Measurements from ENCODE around the gene LIN9.

Gene LIN9

DNA sequence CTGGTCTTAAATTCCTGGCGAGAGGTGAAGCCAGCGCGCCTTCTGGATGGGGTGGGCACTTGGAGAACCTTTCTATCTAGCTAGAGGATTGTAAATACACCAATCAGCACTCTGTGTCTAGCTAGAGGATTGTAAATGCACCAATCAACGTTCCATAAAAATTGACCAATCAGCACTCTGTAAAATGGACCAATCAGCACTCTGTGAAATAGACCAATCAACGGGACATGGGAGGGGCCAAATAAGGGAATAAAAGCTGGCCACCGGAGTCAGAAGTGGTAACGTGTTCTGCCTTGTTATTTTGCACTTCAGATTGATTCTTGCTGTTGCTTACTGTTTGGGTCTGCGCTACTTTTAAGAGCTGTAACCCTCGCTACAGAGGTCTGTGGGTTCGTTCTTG, 12.0 kb upstream of the LIN9 start:
- no peak for DNase-seq

GRCh38 chr1:226318471-226318870, 9.5 kb upstream of the LIN9 start:
- no peak for DNase-seq

GRCh38 chr1:226314055-226314454, 5.1 kb upstream of the LIN9 start:
- DNase-seq: no peak

- no peak for DNase-seq
These were observed 3.1 kb upstream of the LIN9 start for GRCh38 chr1:226312065-226312464.

DNA sequence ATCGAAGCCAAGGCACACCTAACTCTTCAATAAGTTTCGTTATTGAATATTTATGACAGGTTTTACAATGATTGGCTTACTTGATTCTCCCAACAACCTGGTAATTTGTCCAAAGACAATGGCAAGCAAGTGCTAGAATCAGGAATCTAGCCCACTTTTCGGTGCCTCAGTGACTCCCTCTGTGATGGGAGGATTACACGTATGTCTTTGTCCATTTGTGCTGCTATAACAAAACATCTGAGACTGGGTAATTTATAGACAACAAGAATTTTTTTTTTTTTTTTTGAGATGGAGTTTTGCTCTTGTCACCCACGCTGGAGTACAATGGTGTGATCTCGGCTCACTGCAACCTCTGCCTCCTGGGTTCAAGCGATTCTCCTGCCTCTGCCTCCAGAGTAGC, 2.4 kb upstream of the LIN9 start:
- no peak for DNase-seq

DNA sequence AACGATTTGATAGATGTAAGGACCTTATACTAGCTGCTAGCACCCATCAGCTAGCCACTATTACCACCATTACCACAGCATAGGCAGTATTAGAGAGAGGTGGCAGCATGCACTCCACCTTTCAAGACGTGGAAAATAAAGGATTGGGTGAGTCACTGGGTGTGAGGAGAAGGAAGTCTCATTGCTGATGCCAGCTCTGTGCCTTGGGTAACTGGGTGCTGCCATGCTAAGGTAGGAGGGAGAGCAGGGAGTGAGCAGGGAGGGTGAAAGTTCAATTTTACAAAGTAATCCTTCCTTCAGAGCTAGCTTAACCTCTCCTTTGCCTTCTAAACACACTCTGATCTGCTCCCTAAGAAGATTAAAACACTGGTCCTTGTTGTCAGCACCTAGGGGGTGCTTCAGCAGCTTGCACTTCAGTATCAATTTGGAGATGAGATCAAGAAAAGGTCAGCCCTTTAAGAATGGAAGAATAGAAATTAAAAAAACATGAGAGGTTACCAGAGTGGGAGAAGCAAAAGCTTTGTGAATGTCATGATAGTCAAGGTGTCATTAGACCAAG, 1.8 kb upstream of the LIN9 start:
- no peak for DNase-seq

DNA sequence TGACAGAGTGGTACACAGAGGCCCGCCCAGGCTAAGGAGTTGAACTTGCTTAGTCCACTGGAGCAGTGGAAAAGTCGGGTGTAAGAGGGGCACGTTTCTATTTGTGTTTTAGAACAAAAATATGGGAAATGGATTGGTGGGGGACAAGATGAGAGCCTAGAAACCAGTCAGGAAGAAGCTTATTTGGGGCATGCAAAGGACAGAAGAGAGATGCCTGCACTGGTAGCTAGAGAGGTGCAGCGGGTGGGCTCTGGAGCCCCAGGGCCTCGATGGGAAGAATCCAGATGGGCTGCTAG, 1.2 kb upstream of the LIN9 start:
- no peak for DNase-seq

- DNase-seq: peak; percentile 14
These were observed 657 bp upstream of the LIN9 start for GRCh38 chr1:226309398-226310244.

DNA sequence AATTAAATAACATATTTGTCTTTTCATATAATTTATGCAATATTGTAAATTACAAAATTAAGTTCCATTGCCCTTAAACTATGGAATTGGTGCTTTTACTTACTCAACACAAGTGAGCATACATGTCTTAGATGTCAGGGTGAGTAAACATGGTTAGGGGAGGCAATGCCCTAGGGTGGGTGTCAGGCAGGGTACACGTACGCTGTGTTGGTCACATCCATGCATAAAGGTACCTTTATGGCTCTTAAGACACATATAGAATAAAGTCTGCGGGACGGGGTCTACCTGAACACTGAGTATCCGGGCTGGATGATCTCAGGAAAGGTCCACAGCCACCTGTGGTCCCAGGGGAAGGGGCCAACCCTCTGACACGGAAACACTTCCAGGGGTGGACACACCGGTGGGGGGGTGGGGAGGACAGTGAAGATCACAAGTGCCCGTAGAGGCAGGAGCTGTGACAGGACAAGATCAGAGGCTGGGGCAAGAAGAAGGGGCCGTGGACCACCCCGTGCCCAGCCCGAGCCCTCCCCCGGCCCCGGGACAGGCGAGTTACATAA, 720 bp downstream of the LIN9 start:
- peak; percentile 1 for DNase-seq

DNA sequence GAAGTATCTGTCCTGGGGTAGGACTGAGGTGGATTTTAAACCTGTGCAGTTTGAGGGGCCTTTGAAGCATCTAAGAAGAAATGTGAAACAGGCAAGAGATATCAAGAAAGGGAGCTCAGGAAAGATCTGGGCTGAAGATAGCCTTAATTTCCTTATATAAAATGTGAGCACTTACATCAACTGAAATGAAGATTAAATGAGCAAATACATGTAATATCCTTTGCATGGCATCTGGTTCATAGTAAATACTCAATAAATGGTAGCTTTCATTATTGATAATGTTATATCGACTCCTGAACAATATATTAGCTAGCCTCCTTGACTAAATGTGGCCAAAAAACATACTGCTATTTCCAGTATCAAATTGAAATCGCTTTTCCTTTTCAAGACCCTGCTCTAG, 2.5 kb downstream of the LIN9 start:
- no peak for DNase-seq

DNA sequence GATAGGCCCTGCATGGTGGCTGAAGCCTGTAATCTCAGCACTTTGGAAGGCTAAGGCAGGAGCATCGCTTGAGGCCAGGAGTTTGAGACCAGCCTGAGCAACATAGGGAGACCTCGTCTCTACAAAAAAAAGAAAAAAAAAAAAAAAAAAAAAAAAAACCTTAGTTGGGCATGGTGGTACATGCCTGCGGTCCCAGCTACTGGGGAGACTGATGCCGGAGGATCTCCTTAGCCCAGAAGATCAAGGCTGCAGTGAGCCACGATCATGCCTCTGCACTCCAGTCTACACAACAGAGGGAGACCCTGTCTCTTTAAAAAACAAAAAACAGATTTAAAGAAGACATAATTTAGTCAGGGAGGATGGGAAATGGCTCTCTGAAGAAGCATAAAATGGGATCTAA, 3.8 kb downstream of the LIN9 start:
- DNase-seq: no peak

DNA sequence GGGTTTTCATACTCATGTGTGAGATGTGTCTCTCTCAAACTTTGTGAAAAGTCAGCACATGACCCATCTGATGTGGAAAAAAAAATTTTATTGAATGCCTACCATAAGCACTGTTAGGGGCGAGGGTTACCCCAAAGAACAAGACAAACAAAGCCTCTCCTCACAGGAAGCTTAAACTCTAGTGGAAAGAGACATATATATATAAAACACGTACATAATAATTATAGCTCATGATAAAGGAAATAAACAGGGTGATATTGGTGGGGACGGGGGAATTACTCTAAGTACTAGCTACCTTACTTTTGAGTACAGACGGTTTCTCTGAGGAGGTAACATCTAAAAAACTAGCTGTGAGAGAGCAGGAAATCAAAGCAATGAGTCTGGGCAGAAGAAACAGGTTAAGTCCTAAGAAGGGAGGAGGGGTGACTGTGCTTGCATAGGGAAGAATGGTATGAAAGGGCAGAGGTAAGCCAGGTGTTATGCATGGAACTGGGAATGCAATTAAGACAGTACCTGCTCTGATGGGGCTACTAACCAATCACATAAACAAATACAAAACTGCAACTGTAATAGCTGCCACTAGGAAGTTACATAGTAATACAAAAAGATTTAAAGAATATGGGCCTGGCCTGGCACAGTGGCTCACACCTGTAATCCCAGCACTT, 4.5 kb downstream of the LIN9 start:
- no peak for DNase-seq

- no peak for DNase-seq
These were observed 6.2 kb downstream of the LIN9 start for GRCh38 chr1:226302731-226303130.

DNA sequence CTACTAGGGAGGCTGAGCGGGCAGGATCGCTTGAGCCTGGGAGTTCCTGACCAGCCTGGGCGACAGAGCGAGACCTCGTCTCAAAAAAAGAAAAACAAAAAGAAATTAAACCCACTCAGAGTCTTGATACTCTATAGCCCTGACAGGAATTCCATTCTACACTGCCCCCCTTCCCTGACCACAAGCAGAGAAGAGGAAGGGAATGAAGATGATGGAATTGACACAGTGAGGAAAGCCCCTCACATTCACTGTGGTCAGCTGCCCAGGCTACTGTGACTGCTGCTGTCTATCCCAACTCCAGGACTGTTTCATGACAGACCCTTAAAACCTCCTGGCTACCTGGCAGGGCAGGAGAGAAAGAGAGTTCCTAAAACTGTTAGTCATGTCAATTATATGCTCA, 12.1 kb downstream of the LIN9 start:
- no peak for DNase-seq

DNA sequence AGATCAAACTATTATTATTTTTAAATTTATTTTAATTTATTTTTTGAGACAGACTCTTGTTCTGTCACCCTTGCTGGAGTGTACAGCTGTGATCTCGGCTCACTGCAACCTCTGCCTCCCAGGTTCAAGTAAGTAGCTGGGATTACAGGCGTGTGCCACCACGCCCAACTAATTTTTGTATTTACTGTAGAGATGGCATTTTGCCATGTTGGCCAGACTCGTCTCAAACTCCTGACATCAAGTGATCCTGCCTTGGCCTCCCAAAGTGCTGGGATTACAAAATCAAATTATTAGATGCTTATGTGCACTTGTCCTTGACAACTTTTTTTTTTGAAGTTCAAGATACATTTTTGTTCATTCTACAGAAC, 15.4 kb downstream of the LIN9 start:
- DNase-seq: no peak

- DNase-seq: no peak
These were observed 16.0 kb downstream of the LIN9 start for GRCh38 chr1:226292874-226293552.

- DNase-seq: no peak
These were observed 21.4 kb downstream of the LIN9 start for GRCh38 chr1:226287587-226287986.

DNA sequence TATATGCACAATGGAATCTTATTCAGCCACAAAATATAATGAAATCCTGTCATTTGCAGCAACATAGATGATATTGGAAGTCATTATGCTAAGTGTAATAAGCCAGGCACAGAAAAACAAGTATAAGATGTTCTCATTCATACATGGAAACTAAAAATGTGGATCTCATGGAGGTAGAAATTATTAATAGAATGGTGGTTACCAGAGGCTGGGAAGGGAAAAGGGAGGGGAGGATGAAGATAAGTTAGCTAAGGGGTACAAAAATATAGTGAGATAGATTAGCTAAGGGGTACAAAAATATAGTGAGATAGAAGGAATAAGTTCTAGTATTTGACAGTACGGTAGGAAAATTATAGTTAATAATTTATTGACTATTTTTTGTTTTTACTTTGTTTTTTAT, 27.9 kb downstream of the LIN9 start:
- no peak for DNase-seq

DNA sequence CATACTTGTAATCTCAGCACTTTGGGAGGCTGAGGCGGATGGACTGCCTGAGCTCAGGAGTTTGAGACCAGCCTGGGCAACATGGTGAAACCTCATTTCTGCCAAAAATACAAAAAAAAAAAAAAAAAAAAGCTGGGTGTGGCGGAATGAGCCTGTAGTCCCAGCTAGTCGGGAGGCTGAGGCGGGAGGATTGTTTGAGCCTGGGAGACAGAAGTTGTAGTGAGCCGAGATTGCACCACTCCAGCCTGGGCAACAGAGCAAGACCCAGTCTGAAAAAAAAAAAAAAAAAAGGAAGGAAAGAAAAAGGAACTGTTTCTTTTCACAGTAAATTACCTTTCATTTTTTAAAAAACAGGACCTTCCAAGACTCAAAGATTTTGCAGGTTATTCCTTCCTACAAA, 29.5 kb downstream of the LIN9 start:
- DNase-seq: no peak

DNA sequence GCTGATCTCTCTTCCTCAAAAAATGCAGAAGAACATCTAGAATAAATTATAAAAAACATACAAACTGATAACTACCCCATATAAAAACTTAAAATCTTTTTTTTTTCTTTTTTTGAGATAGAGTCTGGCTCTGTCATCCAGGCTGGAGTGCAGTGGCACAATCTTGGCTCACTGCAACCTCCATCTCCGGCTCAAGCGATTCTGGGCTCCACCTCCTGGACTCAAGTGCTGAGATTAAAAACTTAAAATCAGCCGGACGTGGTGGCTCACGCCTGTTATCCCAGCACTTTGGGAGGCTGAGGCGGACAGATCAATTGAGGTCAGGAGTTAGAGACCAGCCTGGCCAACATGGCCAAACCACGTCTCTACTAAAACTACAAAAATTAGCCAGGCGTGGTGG, 31.1 kb downstream of the LIN9 start:
- no peak for DNase-seq

DNA sequence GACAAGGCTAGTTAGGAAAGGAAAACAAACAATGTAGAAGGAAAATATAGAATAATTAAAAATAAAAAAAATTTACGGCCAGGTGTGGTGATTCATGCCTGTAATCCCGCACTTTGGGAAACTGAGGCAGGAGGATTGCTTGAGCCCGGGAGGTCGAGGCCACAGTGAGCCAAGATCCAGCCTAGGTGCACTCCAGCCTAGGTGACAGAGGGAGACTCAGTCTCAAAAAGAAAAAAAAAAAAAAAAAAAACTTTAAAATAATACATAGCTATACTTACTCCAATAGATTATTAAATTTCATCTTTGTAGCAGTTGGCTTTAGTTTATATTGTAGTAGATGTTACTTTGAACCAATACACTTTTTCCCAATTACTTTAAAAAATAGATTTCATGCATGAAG, 32.0 kb downstream of the LIN9 start:
- DNase-seq: no peak

DNA sequence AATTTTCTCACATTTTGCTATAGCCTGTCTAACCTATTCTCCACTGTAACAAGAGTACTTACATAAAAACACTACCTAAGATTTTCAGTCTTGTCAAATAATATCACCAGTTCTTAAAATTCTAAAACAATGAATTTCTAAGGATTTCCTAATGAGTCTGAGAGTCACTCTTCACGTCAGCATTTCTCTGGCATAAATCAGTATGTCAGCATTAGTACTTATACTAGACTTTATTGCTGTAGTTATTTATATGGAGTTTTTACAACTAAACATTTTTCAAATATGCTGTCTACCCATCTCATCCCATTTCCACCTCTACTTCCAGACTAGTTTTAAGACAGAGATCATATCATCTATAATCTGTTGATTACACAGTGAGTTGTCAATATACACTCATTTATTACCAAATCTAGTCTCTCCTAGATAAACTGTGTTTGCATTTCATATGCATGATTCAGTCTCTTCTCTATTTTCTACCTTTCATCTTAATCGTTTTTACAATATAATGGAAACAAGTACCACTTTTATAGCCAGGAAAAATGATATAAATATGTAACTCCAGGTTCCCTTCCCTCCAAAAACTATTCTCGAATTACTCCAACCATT, 32.8 kb downstream of the LIN9 start:
- DNase-seq: no peak

- no peak for DNase-seq
These were observed 34.8 kb downstream of the LIN9 start for GRCh38 chr1:226274138-226274537.
